OCI-LY7 (cell line): ENCODE results near the gene SMIM10L2A. TPM values are rescaled to one million over a fixed set of nuclear protein-coding genes. Genes with fewer than 3 reads are reported as not detected.

Experiments
- BruUV-seq: library from RNA; stranded (reverse); fragments of 400-500 nt; replicated peaks from 2 replicates; lab custom pipeline; 2021; lab: Mats Ljungman, UMichigan
- CTCF ChIA-PET: fragments of 300-600 bp; sonication (Branson Sonifier 250); formaldehyde crosslinking; loops from one replicate; lab custom pipeline; 2022; ENCODE audit warnings: antibody characterized with exemption; ENCODE audit not compliant: unreplicated experiment; lab: Charles Lee
- POLR2A ChIA-PET: fragments of 300-600 bp; sonication (Branson Sonifier 250); formaldehyde crosslinking; loops from one replicate; lab custom pipeline; 2022; ENCODE audit warnings: antibody characterized with exemption; lab: Charles Lee
- DNase-seq: peaks from one replicate; pipeline ENCODE4 v3.0.0-alpha.2; 2015; ENCODE audit warnings: low spot score
- H2AFZ ChIP-seq: fragments of 200-600 bp; sonication (generic), shearing (Covaris generic); 2 replicates; pipeline ENCODE4 v1.6.1; 2014; ENCODE audit warnings: mild to moderate bottlenecking, antibody characterized with exemption, low read length, moderate library complexity
- H3K27ac ChIP-seq: fragments of 200-600 bp; sonication (generic); 2 replicates; pipeline ENCODE4 v1.5.1; 2014; ENCODE audit warnings: mixed run types, low read depth, mild to moderate bottlenecking, moderate library complexity, low read length, inconsistent platforms; ENCODE audit not compliant: poor library complexity, severe bottlenecking
- H3K36me3 ChIP-seq: fragments of 200-600 bp; sonication (generic); 2 replicates; pipeline ENCODE4 v1.6.1; 2014; ENCODE audit warnings: mild to moderate bottlenecking, antibody characterized with exemption, low read length, moderate library complexity, mixed read lengths; ENCODE audit not compliant: insufficient read depth
- H3K4me1 ChIP-seq: fragments of 200-600 bp; sonication (generic); 2 replicates; pipeline ENCODE4 v1.5.1; 2014; ENCODE audit warnings: mild to moderate bottlenecking, low read length; ENCODE audit not compliant: insufficient read depth, poor library complexity, severe bottlenecking
- H3K4me2 ChIP-seq: fragments of 200-600 bp; sonication (generic); 2 replicates; pipeline ENCODE4 v1.6.1; 2014; ENCODE audit warnings: mild to moderate bottlenecking, low read length
- H3K4me3 ChIP-seq: fragments of 200-600 bp; sonication (generic); 2 replicates; pipeline ENCODE4 v1.5.1; 2014; ENCODE audit warnings: mild to moderate bottlenecking, low read depth, low read length; ENCODE audit not compliant: poor library complexity, severe bottlenecking
- H3K79me2 ChIP-seq: fragments of 200-600 bp; sonication (generic); 2 replicates; pipeline ENCODE4 v1.6.1; 2016; ENCODE audit warnings: low read depth, mild to moderate bottlenecking, low read length, moderate library complexity, mixed read lengths; ENCODE audit not compliant: insufficient read depth
- H3K9me2 ChIP-seq: fragments of 200-600 bp; sonication (generic); 2 replicates; pipeline ENCODE4 v1.6.1; 2016; ENCODE audit warnings: mild to moderate bottlenecking, low read length, mixed read lengths; ENCODE audit not compliant: insufficient read depth
- H3K9me3 ChIP-seq: fragments of 200-600 bp; sonication (generic); 2 replicates; pipeline ENCODE4 v1.6.1; 2014; ENCODE audit warnings: mild to moderate bottlenecking, mixed run types, low read length, mixed read lengths
- H4K20me1 ChIP-seq: fragments of 200-600 bp; sonication (generic); 2 replicates; pipeline ENCODE4 v1.6.1; 2014; ENCODE audit warnings: mild to moderate bottlenecking, antibody characterized with exemption, low read length, moderate library complexity, mixed read lengths; ENCODE audit not compliant: insufficient read depth
- CTCF ChIP-seq: fragments of 200-600 bp; sonication (generic); conservative IDR thresholded peaks from 2 replicates; pipeline ENCODE4 v1.5.1; 2014; ENCODE audit warnings: mild to moderate bottlenecking, antibody characterized with exemption, low read length, moderate library complexity, mixed read lengths
- EZH2phosphoT487 ChIP-seq: fragments of 200-600 bp; sonication (generic); IDR thresholded peaks from 2 replicates; pipeline ENCODE4 v1.6.1; 2018; ENCODE audit warnings: low read depth, borderline replicate concordance, mild to moderate bottlenecking, mixed run types, antibody characterized with exemption, low read length, moderate library complexity, mixed read lengths
- intact Hi-C: fragments of 100-400 bp; cut with micrococcal nuclease; formaldehyde crosslinking; loops from one replicate; pipeline ENCODE4 v1.10.0; 2022; ENCODE audit not compliant: unreplicated experiment
- total RNA-seq, 2 experiments: library from RNA; depleted of rRNA in 1 of 2; stranded (reverse); fragments of >200 nt in 1 of 2; shearing (Covaris generic) in 1 of 2; gene quantifications; 2 replicates each; pipeline ENCODE4 v1.2.3, GENCODE V29; 2014 to 2022

SMIM10L2A gene
- total RNA-seq, 2 experiments from 2014 or later, result 0.19 TPM; not detected in 1

GRCh38 chrX:135433531-135434257 lies 11.9 kb downstream of the SMIM10L2A start:
- Histone ChIP-seq H3K4me1 (no peaks in the 10 kb centered on the region), H2AFZ (no peak overlapping the region), H3K9me3 (no peaks in the 10 kb centered on the region), H3K9me2 (no peaks in the 10 kb centered on the region), H3K79me2 (no peaks in the 10 kb centered on the region), H3K4me3 (no peak overlapping the region), H3K4me2 (no peak overlapping the region), H3K36me3 (no peaks in the 10 kb centered on the region), H4K20me1 (no peaks in the 10 kb centered on the region), H3K27ac (no peak overlapping the region)
- ChIA-PET CTCF (no interaction called here), POLR2A (no interaction called here)
- intact Hi-C loops, result no loop called here
- TF ChIP-seq CTCF (no peak), EZH2phosphoT487 (no peak)
- BruUV-seq, result no TSS peak
- DNase-seq, result no peak

GRCh38 chrX:135434258-135435138 lies 12.8 kb downstream of the SMIM10L2A start:
- no TSS peak for BruUV-seq
- intact Hi-C loops, result no loop called here
- Histone ChIP-seq H3K4me1 (no peaks in the 10 kb centered on the region), H3K9me3 (no peaks in the 10 kb centered on the region), H3K27ac (no peak overlapping the region), H3K4me2 (no peak overlapping the region), H2AFZ (no peak overlapping the region), H4K20me1 (no peaks in the 10 kb centered on the region), H3K4me3 (no peak overlapping the region), H3K79me2 (no peaks in the 10 kb centered on the region), H3K9me2 (no peaks in the 10 kb centered on the region), H3K36me3 (no peaks in the 10 kb centered on the region)
- no peak for DNase-seq
- ChIA-PET POLR2A (no interaction called here), CTCF (no interaction called here)
- TF ChIP-seq EZH2phosphoT487, result no peak
- no peak for TF ChIP-seq CTCF
